GM19452 (cell line): ENCODE data around the gene GPD1L.
A peak's percentile ranks its signal among the peaks of the same experiment; 100 is the strongest.

Source experiments
- ATAC-seq: cut with Tn5 transposase; IDR thresholded peaks from one replicate; pipeline ENCODE4 v1.9.1; 2021; ENCODE audit not compliant: unreplicated experiment

Gene GPD1L

GRCh38 chr3:32132706-32133105, 26.3 kb downstream of the GPD1L start:
- no peak for ATAC-seq

GRCh38 chr3:32136703-32137102, 30.3 kb downstream of the GPD1L start:
- no peak for ATAC-seq

DNA sequence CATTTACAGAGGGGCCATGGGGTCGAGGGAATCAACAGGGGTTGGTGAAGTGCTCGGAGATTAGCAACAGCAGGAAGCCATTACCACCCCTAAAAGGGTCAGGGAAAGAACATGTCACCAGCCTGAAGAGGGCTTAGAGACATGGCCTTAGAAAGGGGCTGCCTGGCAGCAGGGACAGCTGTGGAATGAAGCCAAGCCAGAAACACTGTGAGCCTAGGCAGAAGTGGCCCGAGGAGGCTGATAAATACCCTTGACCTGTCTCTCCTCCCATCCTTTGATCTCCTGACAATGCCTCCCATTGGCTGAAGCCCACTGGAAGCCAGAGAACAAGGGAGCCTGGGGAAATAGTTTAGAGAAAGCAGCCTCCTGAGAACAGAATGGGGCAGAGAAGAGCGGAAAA, 31.4 kb downstream of the GPD1L start:
- ATAC-seq = no peak

- ATAC-seq = no peak
Observed at GRCh38 chr3:32138545-32139104, 32.2 kb downstream of the GPD1L start.

GRCh38 chr3:32140943-32141342, 34.5 kb downstream of the GPD1L start:
- no peak for ATAC-seq

GRCh38 chr3:32143849-32144757, 37.7 kb downstream of the GPD1L start:
- peak; percentile 74 for ATAC-seq

DNA sequence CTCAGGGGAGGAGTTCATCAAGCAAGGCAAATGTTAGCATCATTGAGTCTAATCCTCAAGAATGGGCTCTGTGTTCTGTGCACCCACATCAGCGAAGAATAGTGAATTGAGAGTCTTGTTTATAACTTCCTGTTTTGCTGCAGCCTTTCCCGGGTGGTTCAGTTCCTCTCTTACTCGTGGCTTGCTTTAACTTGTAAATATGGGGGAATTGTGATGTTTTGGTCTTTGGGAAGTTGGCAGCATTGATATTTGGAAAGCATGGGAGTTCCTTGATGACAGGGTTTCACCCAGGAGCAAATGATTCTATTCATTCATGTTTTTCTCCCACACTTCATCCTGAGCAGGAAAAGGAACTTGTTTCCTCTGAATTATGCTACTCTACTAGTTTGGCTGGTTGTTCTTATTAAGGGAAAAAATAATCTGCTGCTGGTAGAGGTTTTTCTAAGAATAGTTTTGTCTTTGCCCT, 40.4 kb downstream of the GPD1L start:
- ATAC-seq = no peak

DNA sequence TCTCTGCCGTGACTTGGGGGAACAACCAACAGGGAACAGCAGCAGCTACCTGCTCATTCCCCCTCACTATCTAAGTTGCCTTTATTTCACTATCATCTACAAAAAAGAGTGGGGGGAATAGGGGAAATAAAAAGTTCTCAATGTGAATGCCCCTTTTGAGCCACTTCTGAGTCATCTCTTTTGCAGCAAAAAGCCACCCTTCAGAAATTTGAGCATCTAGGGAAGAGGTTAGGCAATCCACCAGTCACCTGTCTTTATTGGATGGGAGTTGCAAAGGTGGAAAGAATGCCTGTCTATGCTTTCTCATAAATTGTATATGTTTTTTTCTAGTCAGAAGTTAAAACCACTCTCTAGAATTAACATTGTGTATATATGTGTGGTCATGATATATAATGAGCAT, 41.1 kb downstream of the GPD1L start:
- no peak for ATAC-seq

DNA sequence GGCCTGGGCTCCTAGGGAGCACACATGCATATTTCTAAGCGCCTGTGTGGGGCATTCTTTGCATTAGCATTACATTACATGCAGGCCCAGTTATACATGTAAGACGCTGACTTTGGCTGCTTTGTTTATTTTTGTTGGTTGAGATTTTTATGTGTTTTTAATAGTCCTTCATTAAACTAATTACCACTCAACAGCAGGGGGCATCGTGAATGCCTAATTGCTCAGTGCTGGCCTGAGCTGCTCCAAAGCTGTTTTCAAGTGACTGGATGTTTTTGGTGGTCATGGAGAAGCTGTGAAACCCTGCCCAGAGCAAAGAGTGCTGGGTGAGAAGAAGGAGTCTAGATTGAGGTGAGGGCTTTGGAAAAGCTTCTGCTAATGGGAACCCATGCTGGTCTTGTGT, 41.5 kb downstream of the GPD1L start:
- no peak for ATAC-seq

DNA sequence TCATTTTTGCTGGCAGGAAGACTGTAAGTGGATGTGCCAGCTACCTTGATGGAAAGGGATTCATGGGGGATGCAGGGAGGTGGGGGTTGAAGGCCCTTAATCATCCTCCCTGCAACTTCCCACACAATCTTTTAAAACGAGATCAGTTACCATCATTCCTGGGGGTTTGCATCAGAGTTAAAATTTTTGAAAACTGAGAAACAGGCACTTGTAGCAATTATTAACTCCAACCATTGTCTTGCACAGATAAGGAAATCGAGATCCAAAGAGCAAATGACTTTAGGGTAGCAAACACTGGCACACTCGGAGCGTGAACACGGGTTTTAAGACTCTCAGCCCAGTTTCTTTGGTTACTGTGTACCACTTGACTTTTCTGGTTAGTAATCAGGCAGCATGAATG, 41.9 kb downstream of the GPD1L start:
- no peak for ATAC-seq

GRCh38 chr3:32153414-32154204, 47.2 kb downstream of the GPD1L start:
- ATAC-seq = no peak

DNA sequence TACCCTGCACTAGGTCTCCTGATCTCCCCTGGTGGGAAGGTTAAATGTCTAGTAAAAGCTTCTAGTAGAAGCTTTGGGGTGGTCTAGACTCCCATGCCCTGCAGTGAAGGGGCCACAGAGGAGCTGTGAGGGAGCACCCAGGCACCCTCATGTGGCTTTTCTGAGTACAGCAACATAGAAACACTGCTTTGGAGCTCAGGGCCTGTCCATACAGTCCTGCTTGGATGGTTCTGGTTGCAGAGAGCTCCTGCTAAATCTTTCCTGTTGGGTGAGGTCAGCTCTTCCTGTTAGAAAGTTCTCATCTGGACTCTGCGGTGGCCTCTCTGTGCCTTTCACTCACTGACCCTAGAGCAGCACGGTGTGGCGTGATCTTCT, 47.8 kb downstream of the GPD1L start:
- ATAC-seq = no peak

DNA sequence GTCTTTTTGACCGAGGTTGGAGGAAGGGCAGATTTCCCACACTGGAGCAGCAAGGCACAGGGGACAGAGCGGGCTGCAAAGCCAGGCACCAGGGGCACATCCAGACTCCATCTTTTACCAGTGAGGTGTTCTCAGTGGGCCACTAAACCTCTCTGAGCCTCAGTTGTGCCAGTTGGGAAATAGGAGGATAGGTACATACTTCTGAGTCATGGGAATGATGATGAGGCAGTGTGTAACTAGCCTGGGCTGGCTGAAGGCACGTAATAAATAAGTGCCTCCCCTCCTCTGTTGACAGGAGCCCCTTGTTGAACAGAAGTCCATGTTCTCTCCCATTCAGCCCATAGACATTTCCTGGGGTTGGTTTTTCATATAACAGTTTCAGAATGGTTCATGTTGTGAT, 48.7 kb downstream of the GPD1L start:
- no peak for ATAC-seq

DNA sequence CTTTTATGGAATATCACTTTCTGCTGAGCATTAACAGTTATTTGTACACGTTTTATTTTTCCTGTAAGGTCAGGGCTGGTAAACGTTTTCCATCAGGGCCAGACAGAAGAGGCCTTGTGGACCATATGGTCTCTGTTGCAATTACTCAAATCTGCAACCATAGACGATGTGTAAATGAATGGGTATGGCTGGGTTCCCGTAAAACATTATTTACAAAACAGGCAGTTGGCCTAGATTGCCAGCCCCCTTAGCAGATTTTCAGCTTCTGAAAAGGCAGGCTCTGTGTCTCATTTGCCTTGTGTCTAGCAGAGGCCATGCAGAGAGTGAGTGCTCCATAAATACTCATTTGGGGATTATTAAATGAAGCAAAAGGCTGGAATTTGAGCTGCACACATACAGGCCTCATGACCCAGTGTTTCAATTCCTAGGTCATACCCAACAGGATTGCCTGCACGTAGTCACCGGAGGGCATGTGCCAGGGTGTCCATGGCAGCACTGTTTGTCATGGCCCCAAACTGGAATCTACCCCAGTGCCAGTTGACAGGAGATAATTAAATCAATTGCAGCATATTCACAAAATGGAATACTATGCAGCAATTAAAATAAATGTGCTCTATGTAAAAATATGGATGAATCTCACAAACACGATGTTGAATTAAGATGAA, 51.3 kb downstream of the GPD1L start:
- no peak for ATAC-seq

DNA sequence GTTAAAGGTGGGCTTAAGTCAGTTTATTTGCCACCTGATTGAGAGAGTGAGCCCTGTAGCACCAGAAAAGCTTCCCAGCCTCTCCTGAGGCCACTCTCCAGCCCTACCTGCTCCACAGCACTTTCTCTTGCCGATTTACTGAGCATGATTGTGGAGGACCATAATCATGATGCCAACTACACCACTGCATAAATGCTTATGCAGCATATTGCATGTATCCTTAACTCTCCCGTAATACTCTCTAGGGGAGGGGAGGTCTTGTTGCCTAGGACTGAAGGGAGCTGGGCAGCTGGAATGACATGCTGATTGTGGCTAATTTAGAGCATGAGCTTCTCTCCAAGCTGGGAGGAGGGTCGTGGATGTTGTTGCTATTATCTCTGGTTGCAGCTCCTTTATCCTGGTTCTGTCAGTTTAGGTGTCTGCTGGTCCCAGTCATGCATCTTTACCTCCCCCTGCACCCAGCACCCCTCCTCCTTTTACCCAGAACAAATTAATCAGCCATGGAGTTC, 54.3 kb downstream of the GPD1L start:
- no peak for ATAC-seq

- ATAC-seq = no peak
Observed at GRCh38 chr3:32165442-32165841, 59.0 kb downstream of the GPD1L start.

- ATAC-seq = no peak
Observed at GRCh38 chr3:32166654-32167053, 60.2 kb downstream of the GPD1L start.

DNA sequence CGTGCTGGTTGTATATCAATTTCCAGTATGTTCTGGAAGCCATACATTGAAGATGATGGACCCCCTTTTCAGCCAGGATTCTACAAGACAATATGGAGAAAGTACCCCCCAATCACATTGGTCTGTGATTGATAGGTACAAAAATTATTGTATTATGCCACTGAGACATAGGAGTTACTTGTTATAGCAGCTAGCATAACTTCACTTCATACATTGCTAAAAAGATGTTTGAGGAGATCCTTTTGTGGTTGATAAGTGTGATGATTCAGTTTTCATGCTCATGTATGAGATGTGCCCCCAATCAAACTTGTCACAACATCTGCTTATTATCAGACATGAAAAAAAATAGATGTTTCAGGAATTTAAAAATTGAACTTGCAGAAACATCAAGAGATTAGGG, 66.0 kb downstream of the GPD1L start:
- no peak for ATAC-seq

- no peak for ATAC-seq
Observed at GRCh38 chr3:32175607-32176197, 69.3 kb downstream of the GPD1L start.

GRCh38 chr3:32176989-32177701, 70.7 kb downstream of the GPD1L start:
- peak; percentile 44 for ATAC-seq
